ENCODE data around the gene SIRPG. TPM values are rescaled to one million over a fixed set of nuclear protein-coding genes. Genes with fewer than 3 reads are reported as not detected.

SIRPG gene
- total RNA-seq, 1 experiment from 2014 or later = not detected

DNA sequence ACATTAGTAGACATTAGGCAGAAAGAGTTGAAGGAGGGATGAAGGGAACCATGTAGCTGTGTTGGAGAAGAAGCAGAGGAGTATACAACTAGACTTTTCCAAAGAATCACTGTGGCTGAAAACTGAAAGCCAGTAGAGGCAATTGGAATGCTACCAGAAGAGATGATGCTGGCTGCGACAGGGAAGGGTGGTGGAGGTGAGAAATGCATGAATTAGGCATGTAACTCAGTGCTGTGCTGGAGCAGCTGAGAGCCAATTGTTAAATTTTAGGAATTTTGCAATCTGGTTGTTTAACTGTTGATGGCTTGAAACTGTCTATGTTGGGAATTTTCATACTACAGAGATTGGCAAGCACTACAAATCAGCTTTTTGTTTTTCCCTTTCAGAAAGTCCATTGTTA lies 35.8 kb upstream of the SIRPG start:
- Histone ChIP-seq H3K4ac (ENCODE audit: low read depth, low read length) (no peak overlapping the region), H4K5ac (ENCODE audit: insufficient read length, low read depth, low read length) (no peak overlapping the region), H2AFZ (ENCODE audit: low read length) (no peak overlapping the region), H3K23me2 (ENCODE audit: insufficient read length, low read depth, low read length, poor library complexity, severe bottlenecking) (no peaks in the 10 kb centered on the region), H2BK20ac (ENCODE audit: low read depth, low read length, poor library complexity, severe bottlenecking) (no peak overlapping the region), H2BK15ac (ENCODE audit: low read depth, low read length) (no peak overlapping the region), H3K27me3 (ENCODE audit: insufficient read depth, low read length) (no peaks in the 10 kb centered on the region), H3K79me1 (ENCODE audit: insufficient read depth, low read depth, low read length, poor library complexity, severe bottlenecking) (no peaks in the 10 kb centered on the region), H3K4me1 (ENCODE audit: insufficient read depth, low read length) (no peaks in the 10 kb centered on the region), H3K23ac (ENCODE audit: insufficient read length, low read depth, low read length) (no peak overlapping the region), H3K14ac (ENCODE audit: insufficient read depth, low read length) (no peak overlapping the region), H4K20me1 (ENCODE audit: control insufficient read depth, insufficient read depth, insufficient read length) (no peaks in the 10 kb centered on the region), H2BK5ac (ENCODE audit: insufficient read length, low read length) (no peak overlapping the region), H3K4me2 (ENCODE audit: insufficient read depth, insufficient read length, low read length) (no peak overlapping the region), H4K91ac (ENCODE audit: insufficient read length, low read depth, low read length) (no peak overlapping the region), H3K27ac (ENCODE audit: insufficient read length, low read depth, low read length) (no peak overlapping the region), H3T11ph (ENCODE audit: low read length) (no peak overlapping the region), H3K18ac (ENCODE audit: insufficient read length, low read depth, low read length) (no peak overlapping the region), H3K56ac (ENCODE audit: insufficient read length, low read depth, low read length) (no peak overlapping the region), H2BK120ac (ENCODE audit: low read depth, low read length, poor library complexity, severe bottlenecking) (no peak overlapping the region), H2BK12ac (ENCODE audit: insufficient read length, low read depth, low read length) (no peak overlapping the region), H2AK5ac (ENCODE audit: insufficient read length, low read length) (no peak overlapping the region), H3K79me2 (ENCODE audit: insufficient read depth, low read length) (no peaks in the 10 kb centered on the region), H3K9ac (ENCODE audit: extremely low read depth, insufficient read length, low read length) (no peak overlapping the region), H3K9me3 (ENCODE audit: control insufficient read depth, low read depth, low read length) (no peaks in the 10 kb centered on the region), H4K8ac (replicated peaks; ENCODE audit: insufficient read length, low read depth, low read length) (no peak overlapping the region)
- WGBS (ENCODE audit: extremely low coverage, insufficient read length, low lambda C conversion rate) = no CpG with 5 or more reads among the region's 1 CpG
- H3K4me1 Mint-ChIP-seq = peaks cover 11 to 12% of the 10 kb centered on the region in 2 experiments
- H3K27ac Mint-ChIP-seq = no peak overlapping the region; a peak in 1 of 7 replicates
- H3K4me3 Mint-ChIP-seq = no peak overlapping the region
- no peaks in the 10 kb centered on the region for H3K36me3 Mint-ChIP-seq (ENCODE audit: insufficient read depth in 1 of 3, low read depth in 3 of 3)
- peaks cover 49% of the 10 kb centered on the region for H3K27me3 Mint-ChIP-seq (ENCODE audit: low read depth)
- peaks cover 0 to 15% of the 10 kb centered on the region in 2 experiments; a peak in 3 of 5 replicates for H3K9me3 Mint-ChIP-seq
- TF ChIP-seq, protein P1, sequence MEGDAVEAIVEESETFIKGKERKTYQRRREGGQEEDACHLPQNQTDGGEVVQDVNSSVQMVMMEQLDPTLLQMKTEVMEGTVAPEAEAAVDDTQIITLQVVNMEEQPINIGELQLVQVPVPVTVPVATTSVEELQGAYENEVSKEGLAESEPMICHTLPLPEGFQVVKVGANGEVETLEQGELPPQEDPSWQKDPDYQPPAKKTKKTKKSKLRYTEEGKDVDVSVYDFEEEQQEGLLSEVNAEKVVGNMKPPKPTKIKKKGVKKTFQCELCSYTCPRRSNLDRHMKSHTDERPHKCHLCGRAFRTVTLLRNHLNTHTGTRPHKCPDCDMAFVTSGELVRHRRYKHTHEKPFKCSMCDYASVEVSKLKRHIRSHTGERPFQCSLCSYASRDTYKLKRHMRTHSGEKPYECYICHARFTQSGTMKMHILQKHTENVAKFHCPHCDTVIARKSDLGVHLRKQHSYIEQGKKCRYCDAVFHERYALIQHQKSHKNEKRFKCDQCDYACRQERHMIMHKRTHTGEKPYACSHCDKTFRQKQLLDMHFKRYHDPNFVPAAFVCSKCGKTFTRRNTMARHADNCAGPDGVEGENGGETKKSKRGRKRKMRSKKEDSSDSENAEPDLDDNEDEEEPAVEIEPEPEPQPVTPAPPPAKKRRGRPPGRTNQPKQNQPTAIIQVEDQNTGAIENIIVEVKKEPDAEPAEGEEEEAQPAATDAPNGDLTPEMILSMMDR (conservative IDR thresholded peaks at IDR 0.05) = no peak
- DNase-seq = no peak

All from H9 (cell line).